SK-N-SH (cell line): Measurements from ENCODE around the gene SLC5A11.

Experiments
- CTCF ChIP-seq: fragments of 200-600 bp; sonication (generic); IDR thresholded peaks from 2 replicates; pipeline ENCODE4 v1.6.1; 2017; ENCODE audit warnings: antibody characterized with exemption, mild to moderate bottlenecking, moderate library complexity
- EP300 ChIP-seq, 2 experiments: IDR thresholded peaks; 2 replicates each; pipeline versions ENCODE4 v1.4.0 to v1.6.1; 2012; ENCODE audit warnings: borderline replicate concordance in 1 of 2, low read depth in 1 of 2, low read length in 1 of 2
- EZH2phosphoT487 ChIP-seq: fragments of 200-600 bp; sonication (generic); IDR thresholded peaks from 2 replicates; pipeline ENCODE4 v1.6.1; 2017; ENCODE audit warnings: low read depth, mixed run types, mild to moderate bottlenecking, antibody characterized with exemption, moderate library complexity, borderline replicate concordance
- GABPA ChIP-seq: IDR thresholded peaks from 2 replicates; pipeline ENCODE4 v1.4.0; 2012; ENCODE audit warnings: low read depth, mild to moderate bottlenecking
- IRF3 ChIP-seq: fragments of 150-350 bp; IDR thresholded peaks from 2 replicates; pipeline ENCODE4 v1.6.1; 2016; ENCODE audit warnings: mild to moderate bottlenecking, low read depth, low read length
- JUND ChIP-seq: IDR thresholded peaks from 2 replicates; pipeline ENCODE4 v1.4.0; 2012
- POLR2AphosphoS5 ChIP-seq: IDR thresholded peaks from 2 replicates; pipeline ENCODE4 v1.6.1; 2012; ENCODE audit warnings: low read depth, low read length
- RAD21 ChIP-seq: IDR thresholded peaks from 2 replicates; pipeline ENCODE4 v1.6.1; 2012; ENCODE audit warnings: mild to moderate bottlenecking, low read length
- SMC3 ChIP-seq: IDR thresholded peaks from 2 replicates; pipeline ENCODE4 v1.6.1; 2012; ENCODE audit warnings: low read depth, low read length, improper control_type of control experiment
- YY1 ChIP-seq: IDR thresholded peaks from 2 replicates; pipeline ENCODE4 v1.4.0; 2012; ENCODE audit warnings: low read depth, mild to moderate bottlenecking
- TF ChIP-seq, protein P1 (sequence below): fragments of 150-350 bp; IDR thresholded peaks from 2 replicates; pipeline ENCODE4 v1.6.1; 2017; ENCODE audit warnings: antibody characterized with exemption, low read length, low read depth, borderline replicate concordance
- TF ChIP-seq, protein P2 (sequence below): IDR thresholded peaks from 2 replicates; pipeline ENCODE4 v1.4.0; 2012; ENCODE audit warnings: low read depth, borderline replicate concordance

DNA sequence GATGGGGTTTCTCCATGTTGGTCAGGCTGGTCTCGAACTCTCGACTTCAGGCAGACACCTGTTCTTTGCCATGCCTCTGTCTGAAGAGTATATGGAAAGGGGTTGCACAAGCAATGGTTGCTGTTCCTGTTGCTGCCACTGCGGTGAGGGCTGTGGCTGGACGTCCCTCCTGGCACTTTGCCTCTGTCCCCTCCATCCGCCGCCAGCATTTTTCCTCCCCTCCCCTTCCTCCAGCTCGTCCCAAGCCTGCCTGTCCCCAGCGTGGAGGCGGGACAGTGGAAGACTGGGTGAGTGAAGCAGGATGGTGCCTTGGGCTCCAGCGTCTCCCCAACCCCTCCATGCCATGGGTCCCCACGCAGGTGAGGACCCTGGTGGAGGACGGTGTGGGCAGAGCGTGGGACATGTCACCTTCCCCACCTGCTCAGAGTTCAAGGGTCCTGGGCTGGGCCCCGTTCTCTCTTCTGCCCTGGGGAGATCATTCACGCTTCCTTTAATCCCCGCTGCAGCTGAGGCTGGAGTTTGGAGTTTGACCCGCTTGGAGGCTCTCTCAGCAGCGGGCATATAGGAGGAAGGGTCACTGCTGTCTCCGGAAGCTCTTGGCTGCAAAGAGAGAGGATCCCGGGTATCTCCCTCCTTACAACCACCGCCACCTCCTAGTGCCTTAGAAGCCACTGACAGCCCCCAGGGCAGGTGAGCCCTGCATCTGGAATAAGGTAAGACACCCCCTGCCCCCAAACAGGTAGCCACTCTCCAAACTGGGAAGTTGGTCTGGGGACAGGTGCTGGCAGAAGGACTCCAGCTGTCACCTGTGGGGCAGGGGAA lies at the start of gene SLC5A11:
- TF ChIP-seq POLR2AphosphoS5, result no peak
- no peak for TF ChIP-seq CTCF
- TF ChIP-seq EP300 (IDR thresholded peaks at IDR 0.05; ENCODE audit: borderline replicate concordance in 1 of 2, low read depth in 1 of 2, low read length in 1 of 2), result no peak
- TF ChIP-seq IRF3, result no peak
- TF ChIP-seq, protein P1, sequence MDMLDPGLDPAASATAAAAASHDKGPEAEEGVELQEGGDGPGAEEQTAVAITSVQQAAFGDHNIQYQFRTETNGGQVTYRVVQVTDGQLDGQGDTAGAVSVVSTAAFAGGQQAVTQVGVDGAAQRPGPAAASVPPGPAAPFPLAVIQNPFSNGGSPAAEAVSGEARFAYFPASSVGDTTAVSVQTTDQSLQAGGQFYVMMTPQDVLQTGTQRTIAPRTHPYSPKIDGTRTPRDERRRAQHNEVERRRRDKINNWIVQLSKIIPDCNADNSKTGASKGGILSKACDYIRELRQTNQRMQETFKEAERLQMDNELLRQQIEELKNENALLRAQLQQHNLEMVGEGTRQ, result no peak
- no peak for TF ChIP-seq SMC3
- no peak for TF ChIP-seq YY1
- no peak for TF ChIP-seq RAD21
- TF ChIP-seq, protein P2, sequence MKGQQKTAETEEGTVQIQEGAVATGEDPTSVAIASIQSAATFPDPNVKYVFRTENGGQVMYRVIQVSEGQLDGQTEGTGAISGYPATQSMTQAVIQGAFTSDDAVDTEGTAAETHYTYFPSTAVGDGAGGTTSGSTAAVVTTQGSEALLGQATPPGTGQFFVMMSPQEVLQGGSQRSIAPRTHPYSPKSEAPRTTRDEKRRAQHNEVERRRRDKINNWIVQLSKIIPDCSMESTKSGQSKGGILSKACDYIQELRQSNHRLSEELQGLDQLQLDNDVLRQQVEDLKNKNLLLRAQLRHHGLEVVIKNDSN, result no peak
- TF ChIP-seq EZH2phosphoT487, result no peak
- TF ChIP-seq JUND, result no peak
- no peak for TF ChIP-seq GABPA
